Hepatocyte (in vitro differentiated cells): ENCODE data around the gene RAB1B.

Experiments used
- EZH2 ChIP-seq: fragments of 200-600 bp; sonication (generic); IDR thresholded peaks from 2 replicates; pipeline ENCODE4 v1.6.1; 2016; ENCODE audit warnings: antibody characterized with exemption, mild to moderate bottlenecking, borderline replicate concordance
- TF ChIP-seq, protein P1 (sequence below): fragments of 200-600 bp; sonication (generic); IDR thresholded peaks from 2 replicates; pipeline ENCODE4 v1.5.1; 2016; ENCODE audit warnings: antibody characterized with exemption, mild to moderate bottlenecking; ENCODE audit not compliant: poor library complexity

DNA sequence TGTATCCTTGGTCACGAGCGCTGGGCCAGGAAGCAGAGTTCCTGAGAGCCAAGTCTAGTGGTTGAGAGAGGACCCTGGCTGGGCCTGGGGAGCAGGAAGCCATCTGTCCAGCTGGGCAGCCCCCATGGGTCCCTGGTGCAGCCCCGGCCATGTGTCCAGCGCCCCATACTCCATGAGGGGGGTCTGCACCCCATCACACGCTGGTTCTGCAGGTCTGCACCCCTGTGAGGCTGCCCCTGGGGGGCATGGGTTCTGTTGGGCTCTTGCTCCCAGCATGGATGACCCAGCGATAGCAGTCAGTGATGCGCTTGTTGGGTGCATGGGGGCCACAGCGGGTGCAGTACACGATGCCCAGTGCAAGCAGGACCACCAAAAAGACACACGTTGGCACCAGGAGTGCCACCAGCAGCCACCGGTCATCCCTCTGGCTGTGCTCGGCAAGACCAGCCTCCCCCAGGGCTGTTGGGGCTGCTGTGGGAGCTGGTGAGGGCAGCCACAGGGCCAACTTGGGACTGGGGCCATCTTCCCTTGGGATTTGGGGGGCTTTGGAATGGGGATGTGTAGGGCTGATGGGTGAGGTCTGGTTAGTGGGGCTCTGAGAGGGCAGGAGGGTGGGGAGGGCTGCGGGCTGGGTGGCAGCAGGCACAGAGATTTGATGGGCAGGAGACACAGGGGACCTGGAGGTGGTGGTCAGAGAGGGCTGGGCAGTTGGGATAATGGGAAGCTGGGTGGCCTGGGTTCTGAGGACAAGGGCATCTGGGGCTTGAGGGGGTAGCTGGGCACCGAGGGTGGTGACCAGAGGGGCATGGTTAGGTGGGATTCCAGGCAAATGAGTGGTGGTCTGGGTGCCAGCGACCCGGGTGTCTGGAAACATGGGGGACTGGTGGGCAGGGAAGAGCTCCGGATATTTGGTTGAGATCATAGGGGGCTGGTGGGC is 46.4 kb downstream of the RAB1B start:
- TF ChIP-seq, protein P1, sequence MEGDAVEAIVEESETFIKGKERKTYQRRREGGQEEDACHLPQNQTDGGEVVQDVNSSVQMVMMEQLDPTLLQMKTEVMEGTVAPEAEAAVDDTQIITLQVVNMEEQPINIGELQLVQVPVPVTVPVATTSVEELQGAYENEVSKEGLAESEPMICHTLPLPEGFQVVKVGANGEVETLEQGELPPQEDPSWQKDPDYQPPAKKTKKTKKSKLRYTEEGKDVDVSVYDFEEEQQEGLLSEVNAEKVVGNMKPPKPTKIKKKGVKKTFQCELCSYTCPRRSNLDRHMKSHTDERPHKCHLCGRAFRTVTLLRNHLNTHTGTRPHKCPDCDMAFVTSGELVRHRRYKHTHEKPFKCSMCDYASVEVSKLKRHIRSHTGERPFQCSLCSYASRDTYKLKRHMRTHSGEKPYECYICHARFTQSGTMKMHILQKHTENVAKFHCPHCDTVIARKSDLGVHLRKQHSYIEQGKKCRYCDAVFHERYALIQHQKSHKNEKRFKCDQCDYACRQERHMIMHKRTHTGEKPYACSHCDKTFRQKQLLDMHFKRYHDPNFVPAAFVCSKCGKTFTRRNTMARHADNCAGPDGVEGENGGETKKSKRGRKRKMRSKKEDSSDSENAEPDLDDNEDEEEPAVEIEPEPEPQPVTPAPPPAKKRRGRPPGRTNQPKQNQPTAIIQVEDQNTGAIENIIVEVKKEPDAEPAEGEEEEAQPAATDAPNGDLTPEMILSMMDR, result no peak
- TF ChIP-seq EZH2, result no peak
